ENCODE results near the gene AKNA.
A peak's percentile ranks its signal among the peaks of the same experiment; 100 is the strongest.

The AKNA gene

DNA sequence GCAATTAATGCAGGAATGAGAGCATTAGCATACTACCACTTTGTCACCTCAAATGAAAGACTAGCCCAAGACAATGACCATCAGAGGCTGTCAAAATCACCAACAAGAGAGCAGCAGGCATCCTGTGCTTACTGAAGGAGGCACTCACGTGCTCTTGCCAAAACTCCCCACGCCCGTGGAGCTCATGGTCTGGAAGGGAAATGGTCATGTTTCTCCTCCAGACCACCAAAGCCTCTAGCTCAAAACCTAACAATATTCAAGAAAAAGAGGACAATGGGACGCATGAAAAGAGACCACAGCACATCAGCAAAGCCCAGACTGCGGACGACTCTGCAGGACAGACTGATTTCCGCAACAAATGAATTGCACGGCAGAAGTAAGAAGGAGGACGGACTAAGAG is 12.8 kb downstream of the AKNA start:
- DNase-seq = no peak

DNA sequence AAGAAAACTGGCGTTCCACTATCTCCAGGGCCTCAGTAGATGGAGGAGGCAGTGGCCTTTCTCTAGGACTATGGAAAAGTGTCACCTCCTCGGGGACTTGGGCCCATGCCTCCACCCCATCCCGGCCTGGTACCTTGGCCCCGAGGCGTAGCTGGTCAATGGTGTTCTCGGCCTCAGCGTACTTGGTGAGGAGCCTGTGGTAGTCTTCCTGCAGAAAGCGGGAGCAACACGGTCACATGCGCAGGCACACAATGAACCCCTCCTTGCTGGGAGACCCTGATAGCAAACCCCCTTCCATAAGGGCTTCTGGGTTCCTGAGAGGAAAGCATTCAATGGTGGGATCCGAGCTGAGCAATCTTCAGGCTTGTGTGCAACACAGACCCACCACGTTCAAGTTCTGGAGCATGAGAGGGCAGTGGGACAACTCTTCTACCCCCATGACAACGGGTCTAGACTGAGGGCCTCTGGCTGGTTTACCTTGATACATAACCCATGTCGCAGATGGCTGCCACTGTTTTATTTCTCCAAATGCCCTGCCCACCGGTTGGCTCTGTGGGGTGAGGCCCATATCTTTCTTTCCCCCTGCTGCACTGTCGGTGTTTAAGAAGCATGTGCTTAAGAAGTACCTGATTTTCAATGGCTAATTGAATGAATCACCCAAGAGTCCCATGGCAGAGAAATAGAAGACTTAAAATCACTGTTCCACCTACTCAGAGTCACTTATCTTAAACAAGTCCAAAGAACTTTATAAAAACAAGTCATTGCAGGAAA is 13.6 kb downstream of the AKNA start:
- DNase-seq = no peak

DNA sequence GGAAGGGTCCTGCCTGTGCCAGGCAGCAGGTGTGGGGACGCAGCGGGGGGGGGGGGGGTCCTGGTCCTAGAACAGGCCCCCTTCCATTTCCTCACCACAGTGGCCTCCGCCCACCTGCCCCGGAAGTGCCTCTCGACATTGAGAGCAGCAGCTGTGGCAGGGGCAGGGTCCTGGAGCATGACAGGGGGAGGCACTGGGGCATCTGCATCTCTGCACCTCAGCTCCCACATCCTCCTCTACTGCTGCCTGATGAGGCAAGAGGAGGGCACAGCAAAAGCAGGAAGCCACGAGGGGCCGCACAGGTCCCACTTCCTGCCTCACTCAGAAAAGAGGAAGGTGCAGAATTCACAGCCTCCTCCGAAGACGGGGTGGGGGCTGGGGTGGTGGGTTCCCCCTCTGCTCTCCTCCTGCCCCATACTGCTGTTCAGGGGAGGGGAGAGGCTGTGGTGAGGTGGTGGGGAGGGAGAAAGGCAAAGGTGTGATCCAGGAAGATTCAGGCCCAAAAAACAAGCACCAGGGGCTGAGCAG is 14.8 kb downstream of the AKNA start:
- no peak for DNase-seq

DNA sequence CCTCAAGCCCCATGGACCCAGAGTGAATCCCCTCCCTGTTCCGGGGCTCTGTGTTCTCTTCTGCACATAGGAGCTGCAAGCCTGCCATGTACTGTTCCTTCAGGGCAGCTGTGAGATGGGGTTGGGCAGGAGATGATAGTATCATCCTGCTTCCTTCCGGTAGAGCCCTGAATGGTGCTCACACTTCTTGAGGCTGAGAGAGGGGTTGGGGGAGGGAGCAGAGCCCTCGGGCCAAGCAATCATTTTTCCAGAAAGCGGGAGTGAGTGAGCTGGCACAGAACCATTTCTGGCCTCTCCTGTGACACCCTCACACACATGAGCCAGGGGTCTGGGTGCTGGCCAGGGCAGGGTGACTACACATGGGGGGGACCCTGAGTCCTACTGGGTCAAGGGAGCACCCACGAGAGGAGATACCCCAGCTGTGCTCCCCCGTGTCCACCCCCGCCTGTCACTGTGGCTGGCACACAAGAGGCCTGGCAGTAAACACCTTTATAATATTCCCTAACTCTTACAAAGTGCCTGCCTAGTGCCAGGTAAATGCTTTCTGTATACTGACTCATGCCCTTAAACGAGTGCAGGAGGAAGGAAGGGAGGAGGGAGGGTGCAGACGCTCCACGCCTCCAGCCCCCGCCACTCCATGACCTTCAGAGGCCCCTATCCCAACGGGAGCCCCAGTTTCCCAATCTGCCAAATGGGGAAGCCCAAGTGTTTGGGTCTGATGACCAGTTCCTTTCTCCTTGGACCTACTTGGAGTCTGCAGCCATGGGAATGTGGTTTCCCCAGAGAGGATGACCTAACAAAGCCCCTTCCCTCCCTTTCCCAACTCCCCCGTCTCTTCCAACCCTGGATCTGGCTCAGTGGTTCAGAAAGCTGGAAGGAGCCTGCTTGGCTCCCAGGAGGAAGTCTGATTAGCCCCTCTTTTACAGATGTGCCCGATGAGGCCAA is 15.5 kb downstream of the AKNA start:
- DNase-seq = peak; percentile 38

DNA sequence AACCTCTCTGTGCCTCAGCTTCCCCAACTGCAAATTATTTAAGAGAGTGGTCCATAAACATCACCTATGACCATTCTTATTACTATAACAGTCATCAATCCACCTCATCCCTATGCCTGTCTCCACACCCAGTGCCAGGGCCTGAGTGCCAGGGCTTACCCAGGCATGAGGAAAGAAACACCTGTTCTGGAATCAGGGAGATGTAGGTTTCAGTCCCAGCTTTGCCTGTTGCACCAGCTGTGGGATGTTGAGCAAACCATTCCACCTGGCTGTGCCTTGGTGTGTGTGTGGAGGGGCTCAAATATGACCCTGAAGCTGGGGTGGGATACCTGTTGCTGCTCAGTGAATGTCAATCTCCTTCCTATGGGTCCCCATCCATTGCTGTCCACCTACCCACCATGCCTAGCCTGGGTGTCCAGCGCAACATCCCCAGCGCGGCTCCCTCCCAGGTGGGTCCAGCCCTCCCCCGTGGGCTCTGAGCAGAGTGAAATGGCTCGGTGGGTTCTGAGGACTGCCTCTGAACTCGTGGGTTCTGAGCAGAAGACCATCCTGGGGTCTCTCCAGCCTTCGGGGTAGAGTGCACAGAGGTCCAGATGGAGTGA is 16.3 kb downstream of the AKNA start:
- DNase-seq = no peak

DNA sequence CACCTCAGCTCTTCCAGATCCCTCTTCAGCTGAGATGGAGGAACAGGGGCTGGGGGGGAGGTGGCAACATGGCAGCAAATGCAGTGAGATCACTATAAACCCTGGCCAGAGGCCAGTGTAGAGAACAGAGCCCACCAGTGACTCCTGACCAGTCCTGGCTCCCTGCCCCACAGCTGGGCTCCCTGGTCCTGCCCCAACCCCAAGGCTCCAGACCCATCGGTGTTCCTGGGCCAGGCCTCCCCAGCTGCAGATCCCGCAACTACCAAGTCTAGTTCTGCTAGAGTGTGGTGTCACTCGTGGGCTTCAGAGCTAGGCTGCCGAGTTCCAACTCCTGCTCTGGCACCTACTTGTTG is 16.8 kb downstream of the AKNA start:
- DNase-seq = no peak

DNA sequence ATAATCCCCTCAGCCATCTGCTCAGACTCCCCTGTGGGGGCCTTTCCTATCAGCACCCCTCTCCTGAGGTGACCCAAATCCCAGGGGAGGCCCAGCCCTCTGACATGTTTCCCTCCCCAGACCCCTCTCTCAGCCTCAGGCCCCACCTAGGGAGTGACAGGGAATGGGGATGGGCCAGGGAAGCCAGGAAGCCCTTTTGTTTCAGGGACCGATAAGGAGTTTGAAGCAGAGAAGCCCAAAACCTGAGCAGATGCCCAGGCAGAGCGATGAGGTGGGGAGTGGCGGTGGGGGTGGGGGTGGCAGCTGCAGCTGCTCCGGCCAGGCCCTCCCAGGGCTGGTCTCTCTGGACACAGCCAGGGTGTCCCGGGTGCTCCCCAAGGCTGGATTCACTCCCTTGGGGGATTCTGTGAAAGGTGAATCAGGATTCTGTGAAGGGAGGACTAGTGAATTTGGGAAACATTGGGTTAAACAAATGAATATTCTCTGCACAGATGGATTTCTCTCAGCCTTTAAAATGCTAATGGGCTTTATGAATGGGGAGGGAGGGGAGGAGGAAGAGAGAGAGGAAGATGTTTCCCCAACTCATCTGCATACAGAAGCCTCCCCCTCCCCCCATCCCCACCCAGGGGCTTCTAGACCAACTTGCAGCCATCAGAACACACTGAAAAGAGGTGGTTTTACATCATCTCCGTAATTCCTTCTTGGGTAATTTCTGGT is 17.4 kb downstream of the AKNA start:
- no peak for DNase-seq

DNA sequence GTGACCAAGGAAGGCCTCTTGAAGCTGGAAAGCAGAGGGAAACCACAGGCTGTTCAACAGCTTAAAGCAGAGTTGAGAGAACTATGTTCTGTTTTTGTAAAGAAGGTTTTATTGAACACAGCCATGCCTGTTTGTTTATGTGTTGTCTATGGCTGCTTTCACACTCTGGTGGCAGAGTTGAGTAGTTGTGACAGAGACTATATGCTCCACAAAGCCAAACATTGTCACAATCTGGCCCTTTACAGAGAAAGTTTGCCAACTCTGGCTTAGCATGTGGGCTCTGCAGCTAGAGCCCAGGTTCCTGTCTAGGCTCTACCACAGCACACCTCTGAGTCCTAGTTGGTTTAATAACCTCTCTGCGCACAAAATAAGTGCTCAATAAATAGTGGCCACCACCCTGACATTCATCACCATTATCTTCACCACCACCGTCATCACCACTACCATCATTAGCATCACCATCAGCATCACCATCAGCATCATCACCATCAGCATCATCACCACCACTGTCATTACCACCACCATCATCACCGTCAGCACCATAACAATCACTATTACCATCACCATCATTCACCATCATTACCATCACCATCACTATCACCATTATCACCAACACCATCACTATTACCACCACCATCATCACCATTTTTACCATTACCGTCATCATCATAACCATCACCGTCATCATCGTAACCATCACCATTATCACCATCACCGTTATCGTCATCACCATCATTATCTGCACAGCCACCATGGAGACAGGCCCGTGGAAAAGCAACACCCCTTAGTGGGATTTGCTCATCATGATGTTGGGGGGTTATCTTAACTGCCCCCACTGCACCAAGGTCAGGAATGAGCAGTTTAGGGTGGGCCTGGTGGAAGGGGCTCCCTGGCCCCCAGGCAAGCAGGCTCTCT is 18.3 kb downstream of the AKNA start:
- no peak for DNase-seq

DNA sequence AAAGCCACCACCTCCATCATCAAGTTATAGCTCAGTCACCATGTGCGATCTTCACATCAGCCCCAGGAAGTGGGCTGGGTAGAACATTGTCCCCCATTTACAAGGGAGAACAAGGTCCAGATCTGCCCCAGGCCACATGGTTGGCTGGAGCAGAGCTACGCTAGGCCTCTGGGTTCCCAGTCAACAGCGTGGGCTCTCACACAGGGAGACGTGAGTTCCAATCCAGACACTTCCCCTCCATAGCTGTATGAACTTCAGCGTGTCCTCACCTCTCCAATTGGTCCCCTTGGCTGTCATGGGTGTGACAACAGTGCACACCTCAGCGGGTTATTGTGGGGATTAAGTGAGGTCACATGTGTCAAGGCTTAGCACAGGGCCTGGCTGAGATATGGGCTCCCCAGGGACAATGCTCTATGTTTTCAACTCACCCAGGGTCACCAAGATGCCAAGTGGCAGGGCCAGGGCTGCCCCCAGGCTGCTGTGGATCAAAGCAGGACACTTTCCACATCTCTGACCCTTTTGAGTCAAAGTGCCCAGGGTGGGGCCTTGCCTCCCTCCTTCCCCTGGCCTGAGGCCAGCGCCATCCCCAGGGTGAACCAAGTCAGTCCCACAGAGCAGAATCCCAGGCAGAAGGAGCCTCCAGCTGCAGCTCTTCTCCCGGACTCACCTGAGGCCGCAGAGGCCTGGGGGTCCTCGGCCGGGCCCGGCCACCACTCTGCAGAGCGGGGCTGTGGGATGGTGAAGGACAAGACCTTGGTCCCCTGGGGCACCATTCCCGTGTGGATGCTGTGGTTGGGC is 19.8 kb downstream of the AKNA start:
- no peak for DNase-seq

DNA sequence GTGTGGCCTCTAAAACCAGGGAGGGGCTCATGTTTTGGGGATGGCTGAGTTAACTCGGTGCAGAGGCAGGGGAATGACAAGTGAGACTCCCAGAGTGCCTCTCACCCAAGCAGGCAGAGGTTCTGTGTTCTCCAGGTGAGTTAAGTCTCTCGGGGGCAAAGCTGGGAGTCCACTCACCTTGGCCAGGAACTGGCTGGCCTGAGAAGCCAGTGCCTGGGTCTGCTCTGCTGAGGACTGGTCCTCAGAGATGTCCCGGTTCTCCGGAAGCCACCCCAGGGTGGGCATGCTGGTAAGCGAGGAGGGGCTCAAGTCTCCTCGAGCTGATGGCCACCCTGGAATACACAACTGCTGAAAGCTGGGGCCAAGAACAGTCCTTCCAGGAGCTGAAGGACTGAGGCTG is 20.4 kb downstream of the AKNA start:
- DNase-seq = no peak

DNA sequence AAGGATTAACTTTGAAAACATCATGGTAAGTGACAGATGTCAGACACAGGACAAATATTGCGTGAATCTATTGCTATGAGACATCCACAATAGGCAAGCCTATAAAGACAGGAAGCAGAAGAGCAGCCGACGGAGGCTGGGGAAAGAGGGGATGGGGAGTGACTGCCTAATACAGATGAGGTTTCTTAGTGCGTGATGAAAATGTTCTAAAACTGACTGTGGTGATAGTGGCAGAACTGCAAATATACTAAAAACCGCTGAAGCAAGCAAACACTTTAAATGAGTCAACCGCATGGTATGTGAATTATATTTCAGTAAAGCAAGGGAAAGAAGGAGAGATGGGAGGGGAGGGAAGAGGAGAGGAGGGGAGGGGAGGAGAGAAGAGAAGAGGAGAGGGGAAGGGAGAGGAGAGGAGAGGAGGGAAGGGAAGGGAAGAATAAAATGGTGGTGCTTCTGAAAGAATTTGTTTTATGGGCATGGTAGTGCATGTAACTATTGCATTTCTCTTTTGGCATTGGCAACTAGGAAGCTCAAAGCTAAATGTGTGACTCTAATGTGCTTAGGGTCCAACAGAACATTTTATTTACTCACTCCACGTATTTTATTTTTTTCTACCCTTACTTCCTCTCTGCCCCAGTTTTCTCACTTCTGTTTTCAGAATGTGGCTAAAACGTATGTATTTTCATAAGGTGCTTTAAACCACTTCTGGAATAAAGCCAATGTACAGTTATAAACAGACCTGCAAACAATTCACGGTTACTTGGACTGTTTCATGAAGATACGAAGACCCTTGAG is 21.3 kb downstream of the AKNA start:
- peak; percentile 93 for DNase-seq

DNA sequence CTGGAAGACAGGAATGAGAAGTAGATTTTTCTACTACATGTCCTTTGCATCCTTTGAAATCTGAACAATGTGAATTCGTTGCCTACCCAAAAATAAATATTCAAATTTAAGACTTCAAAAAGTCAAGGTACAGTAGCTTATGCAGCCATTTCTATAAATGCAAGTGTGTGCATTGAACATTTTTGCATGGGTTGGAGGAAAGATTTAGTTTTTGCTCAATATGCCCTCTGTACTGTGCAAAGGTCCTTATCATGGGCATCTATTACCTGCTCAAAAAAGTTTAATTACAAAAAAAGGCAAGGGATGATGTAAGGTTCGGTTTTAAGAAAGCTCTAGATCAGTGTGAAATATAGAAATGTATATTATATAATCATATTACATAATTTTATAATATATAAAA is 22.6 kb downstream of the AKNA start:
- DNase-seq = no peak

DNA sequence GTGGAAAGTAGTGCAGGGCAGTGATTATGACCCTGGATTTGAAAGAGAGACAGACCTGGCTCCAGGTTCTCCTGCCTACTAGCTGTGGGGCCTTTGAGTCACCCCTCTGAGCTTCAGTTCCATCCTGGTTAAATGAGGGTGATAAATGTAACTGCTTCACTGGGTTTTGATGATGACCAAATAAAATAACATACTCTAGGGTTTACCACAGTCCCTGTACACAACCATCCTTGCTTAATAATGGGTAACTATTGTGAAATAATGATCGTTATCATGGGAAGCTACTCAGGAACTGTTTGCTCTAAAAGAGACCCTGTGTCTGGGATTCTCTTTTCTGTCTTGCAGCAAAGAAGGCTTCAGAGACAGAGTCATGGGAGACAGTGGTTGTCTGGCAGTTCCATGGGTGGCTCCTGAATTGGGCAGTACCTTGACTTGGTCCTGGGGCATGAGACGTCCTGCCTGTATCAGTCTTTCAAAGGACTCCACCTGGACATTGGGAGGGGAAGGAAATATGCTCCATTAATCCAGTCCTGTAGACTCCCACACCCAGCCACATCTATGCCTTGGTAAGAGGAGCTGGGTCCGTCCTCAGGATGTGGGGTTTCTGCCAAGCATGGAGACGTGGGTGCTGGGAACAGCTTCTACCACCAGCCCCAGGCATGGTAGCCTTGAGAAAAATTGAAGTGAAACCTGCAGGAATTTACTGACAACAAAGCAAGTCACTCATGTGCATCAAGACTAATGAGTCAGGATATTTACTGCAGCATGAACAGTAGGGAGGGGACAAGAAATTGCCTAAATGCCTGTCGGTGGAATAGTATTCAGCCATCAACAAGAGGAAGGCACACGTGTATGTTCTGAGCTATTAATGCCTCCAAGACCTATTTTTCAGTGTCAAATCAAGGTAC is 23.4 kb downstream of the AKNA start:
- peak; percentile 83 for DNase-seq

DNA sequence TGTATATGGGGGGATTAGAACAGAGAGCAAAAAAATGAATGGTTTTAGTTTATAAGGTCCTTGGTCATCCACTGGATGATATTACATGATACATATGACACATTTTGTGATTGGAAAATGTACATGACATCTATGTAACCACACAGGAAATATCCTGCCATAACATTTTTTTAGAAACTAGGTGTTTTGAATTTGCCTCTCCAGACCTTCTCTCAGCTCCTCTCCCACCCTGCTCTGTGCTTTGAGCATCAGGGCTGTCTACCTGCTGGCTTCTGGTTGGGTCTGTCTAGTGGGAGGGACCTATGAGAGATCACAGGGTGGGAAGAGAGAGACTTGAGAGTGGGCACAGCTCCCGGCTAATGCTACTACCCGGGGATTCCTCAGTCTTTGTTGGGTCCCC is 24.4 kb downstream of the AKNA start:
- DNase-seq = no peak

DNA sequence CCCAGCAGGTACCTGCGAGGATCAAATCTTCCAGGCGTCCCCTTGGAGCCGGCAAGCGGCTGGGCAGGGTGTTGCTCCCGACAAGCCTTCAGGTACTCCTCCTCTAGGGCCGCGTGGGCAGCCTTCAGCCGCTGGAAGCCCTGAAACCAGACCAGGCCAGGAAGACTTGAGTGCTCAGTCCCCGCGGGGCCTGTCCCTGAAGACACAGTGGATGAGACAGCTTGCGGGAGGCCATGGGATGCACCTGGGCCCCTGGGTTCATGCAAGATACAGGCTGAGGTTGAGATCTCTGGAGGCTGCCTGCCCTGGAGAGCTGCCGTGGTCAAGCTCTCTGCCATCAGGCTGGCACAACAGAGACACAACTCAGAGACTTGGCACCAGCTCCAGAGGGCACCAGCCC is 25.4 kb downstream of the AKNA start:
- no peak for DNase-seq

DNA sequence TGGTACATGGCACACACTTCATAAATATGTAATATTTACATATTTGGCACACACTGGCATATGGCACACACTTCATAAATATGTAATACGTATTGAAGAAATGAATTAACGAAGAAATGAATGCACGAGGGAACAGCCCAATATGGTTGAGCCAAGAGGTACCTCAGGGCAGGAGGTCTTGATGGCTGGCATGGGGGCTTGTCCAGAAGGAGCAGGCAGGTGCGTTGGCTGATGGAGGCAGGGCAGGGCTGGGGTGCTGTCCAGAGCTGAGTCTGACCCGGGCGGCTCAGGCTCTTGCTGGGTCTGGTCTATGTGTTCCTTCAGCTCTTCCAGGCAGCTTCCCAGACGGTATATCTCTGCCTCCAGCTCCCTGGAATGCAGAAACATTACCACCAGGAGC is 26.2 kb downstream of the AKNA start:
- DNase-seq = no peak

DNA sequence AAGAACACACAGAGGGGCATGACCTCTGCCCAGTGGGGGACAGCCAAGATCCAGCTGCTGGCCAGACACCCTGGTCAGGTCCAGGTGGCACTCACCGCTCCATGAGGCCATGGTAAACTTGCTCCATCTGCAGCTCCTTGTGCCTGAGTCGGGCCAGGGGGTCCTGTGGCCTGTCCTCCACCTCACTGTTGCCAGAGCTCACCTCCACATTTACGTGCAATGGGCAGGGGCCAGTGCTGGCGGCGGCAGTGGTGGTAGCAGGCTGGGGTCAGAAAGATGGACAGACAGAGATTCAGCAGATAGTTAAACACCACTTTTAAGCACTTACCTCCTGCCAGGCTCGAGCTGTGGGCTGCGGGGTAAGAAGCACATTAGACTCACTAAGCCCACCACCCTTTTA is 28.0 kb downstream of the AKNA start:
- no peak for DNase-seq

DNA sequence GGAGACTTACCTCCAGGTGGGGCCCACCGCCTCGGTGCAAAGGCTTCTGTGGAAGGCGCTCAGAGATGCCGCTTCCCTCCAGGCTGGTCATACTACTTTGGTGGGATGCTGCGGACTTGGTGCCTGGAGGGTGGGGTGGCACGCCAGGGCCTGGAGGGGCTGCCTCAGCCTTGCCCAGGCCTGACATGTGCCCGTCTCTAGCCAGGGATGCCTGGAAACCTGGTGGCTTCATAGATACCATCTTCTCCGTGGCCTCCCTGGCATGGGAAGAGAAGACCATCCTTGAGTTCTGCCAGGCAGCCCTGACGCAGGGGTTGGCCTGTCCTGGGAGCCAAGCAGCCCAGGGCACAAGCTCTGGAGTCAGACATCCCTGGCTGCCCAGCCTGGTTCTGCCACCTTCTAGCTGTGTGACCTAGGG is 29.9 kb downstream of the AKNA start:
- no peak for DNase-seq

DNA sequence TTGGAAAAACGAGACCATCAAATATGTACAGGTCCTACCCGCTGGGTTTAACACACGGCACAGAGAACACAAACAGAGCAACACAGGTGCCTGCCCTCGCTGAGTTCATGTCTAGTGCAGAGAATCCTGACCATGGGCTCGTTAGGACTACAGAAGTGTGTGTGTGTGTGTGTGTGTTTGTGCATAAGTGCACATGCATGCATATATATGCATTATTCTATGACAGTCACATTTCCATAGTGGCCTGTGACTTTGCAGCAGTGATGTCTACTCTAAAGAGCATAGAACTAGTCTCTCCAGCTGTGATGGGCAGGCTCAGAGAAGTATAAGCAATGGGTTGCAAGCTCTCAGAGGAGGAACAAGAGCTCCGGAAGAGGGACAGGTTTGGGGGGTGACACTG is 30.4 kb downstream of the AKNA start:
- DNase-seq = no peak

Measured in fibroblast of skin of abdomen (primary cell).